GM21367 (cell line): Measurements from ENCODE around the gene ARPIN.

Experiments
- ATAC-seq: cut with Tn5 transposase; IDR thresholded peaks from one replicate; pipeline ENCODE4 v1.9.1; 2021; ENCODE audit not compliant: unreplicated experiment

ARPIN gene

DNA sequence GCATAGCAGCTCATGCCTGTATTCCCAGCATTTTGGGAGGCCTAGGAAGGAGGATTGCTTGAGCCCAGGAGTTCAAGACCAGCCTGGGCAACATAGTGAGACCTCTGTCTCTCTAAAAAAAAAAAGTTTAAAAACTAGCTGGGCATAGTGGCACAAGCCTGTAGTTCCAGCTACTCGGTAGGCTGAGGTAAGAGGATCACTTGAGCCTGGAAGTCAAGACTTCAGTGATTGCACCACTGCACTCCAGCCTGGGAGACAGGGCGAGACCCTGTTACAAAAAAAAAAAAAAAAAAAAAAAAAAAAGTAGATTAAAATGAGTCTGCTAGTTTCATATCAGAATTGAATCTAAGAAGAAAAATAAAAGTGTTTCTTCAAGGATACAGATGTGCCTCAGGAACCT, 65.7 kb downstream of the ARPIN start:
- ATAC-seq = no peak

GRCh38 chr15:89845305-89845893, 67.4 kb downstream of the ARPIN start:
- no peak for ATAC-seq
